GM23338 (cell line): ENCODE data around the gene MAP4K3.

Experiments used
- CTCF ChIP-seq, 2 experiments: fragments of 200-600 bp in 1 of 2; sonication (generic) in 1 of 2; conservative IDR thresholded peaks; 2 replicates each; pipeline versions ENCODE4 v1.5.1 to v1.6.1; 2016 to 2017; ENCODE audit warnings: antibody characterized with exemption in 2 of 2, low read depth in 2 of 2, mild to moderate bottlenecking in 2 of 2, moderate library complexity in 1 of 2
- EZH2 ChIP-seq: fragments of 200-600 bp; sonication (generic); IDR thresholded peaks from one replicate; pipeline ENCODE4 v1.8.0; 2017; ENCODE audit warnings: antibody characterized with exemption, mild to moderate bottlenecking, low read depth; ENCODE audit not compliant: unreplicated experiment
- EZH2phosphoT487 ChIP-seq: fragments of 200-600 bp; sonication (generic); IDR thresholded peaks from one replicate; pipeline ENCODE4 v1.8.1; 2018; ENCODE audit warnings: antibody characterized with exemption; ENCODE audit not compliant: unreplicated experiment
- POLR2AphosphoS5 ChIP-seq: IDR thresholded peaks from 2 replicates; pipeline ENCODE4 v1.6.1; 2016; ENCODE audit warnings: antibody characterized with exemption, low read depth

- TF ChIP-seq CTCF (conservative IDR thresholded peaks at IDR 0.05; ENCODE audit: low read depth in 2 of 2) (no peak), EZH2 (no peak), POLR2AphosphoS5 (no peak), EZH2phosphoT487 (no peak)
Observed at GRCh38 chr2:39386064-39386463, 51.0 kb downstream of the MAP4K3 start.
